SK-N-SH (cell line): Measurements from ENCODE around the gene ARL8A. TPM values are rescaled to one million over a fixed set of nuclear protein-coding genes. Genes with fewer than 3 reads are reported as not detected.

Source experiments
- CTCF ChIA-PET: fragments of 300-600, 350-600 bp; formaldehyde crosslinking; extraction: SDS; loops from one replicate; lab custom pipeline; 2021; lab: Yijun Ruan, JAX
- POLR2A ChIA-PET: fragments of 350-600 bp; sonication (Branson Sonifier 250); formaldehyde crosslinking; extraction: SDS; loops from one replicate; lab custom pipeline; 2020; ENCODE audit warnings: antibody characterized with exemption, inconsistent platforms; lab: Yijun Ruan, JAX
- DNase-seq: peaks from one replicate; pipeline ENCODE4 v3.0.0; 2012
- H2AFZ ChIP-seq: fragments of 200-600 bp; sonication (generic); 2 replicates; pipeline ENCODE4 v1.8.1; 2016; ENCODE audit warnings: antibody characterized with exemption, mild to moderate bottlenecking, low read depth
- H3F3A ChIP-seq: fragments of 200-600 bp; sonication (generic); replicated peaks from 2 replicates; pipeline ENCODE3; 2016; ENCODE audit warnings: antibody characterized with exemption, mild to moderate bottlenecking; ENCODE audit not compliant: insufficient read depth
- H3K27ac ChIP-seq, 2 experiments: fragments of 200-500 bp in 1 of 2; fragments of 200-600 bp in 1 of 2; sonication (Bioruptor generic) in 1 of 2; sonication (generic), shearing (Covaris generic) in 1 of 2; 2 replicates each; pipeline versions ENCODE4 v1.5.1 to v1.6.1; 2014 to 2016; ENCODE audit warnings: low read depth in 2 of 2, inconsistent platforms in 1 of 2, low read length in 1 of 2, mild to moderate bottlenecking in 1 of 2, mixed read lengths in 1 of 2
- H3K27me3 ChIP-seq: fragments of 200-600 bp; sonication (generic), shearing (Covaris generic); 2 replicates; pipeline ENCODE4 v1.6.1; 2016; ENCODE audit warnings: mixed run types; ENCODE audit not compliant: insufficient read depth
- H3K36me3 ChIP-seq, 2 experiments: fragments of 200-500 bp in 1 of 2; fragments of 200-600 bp in 1 of 2; sonication (Bioruptor generic) in 1 of 2; sonication (generic) in 1 of 2; replicated peaks in 1 of 2; 2 replicates each; pipeline versions ENCODE3 to v1.5.1; 2014 to 2016; ENCODE audit warnings: low read length in 1 of 2, mild to moderate bottlenecking in 1 of 2; ENCODE audit not compliant: insufficient read depth in 2 of 2, control insufficient read depth in 1 of 2
- H3K4me1 ChIP-seq, 2 experiments: fragments of 200-500 bp in 1 of 2; fragments of 200-600 bp in 1 of 2; sonication (Bioruptor generic) in 1 of 2; sonication (generic), shearing (Covaris generic) in 1 of 2; 2 replicates each; pipeline versions ENCODE4 v1.5.1 to v1.6.1; 2014 to 2016; ENCODE audit warnings: low read depth in 1 of 2, low read length in 1 of 2, mixed run types in 1 of 2; ENCODE audit not compliant: insufficient read depth in 2 of 2, control insufficient read depth in 1 of 2
- H3K4me2 ChIP-seq: fragments of 200-600 bp; sonication (generic), shearing (Covaris generic); 2 replicates; pipeline ENCODE4 v1.6.1; 2017; ENCODE audit warnings: mixed run types
- H3K4me3 ChIP-seq, 2 experiments: fragments of 200-500 bp in 1 of 2; fragments of 200-600 bp in 1 of 2; sonication (Bioruptor generic) in 1 of 2; sonication (generic), shearing (Covaris generic) in 1 of 2; 2 replicates each; pipeline versions ENCODE4 v1.5.1 to v1.8.1; 2014 to 2016; ENCODE audit warnings: low read depth in 2 of 2, inconsistent platforms in 1 of 2, low read length in 1 of 2, mild to moderate bottlenecking in 1 of 2, mixed read lengths in 1 of 2, moderate library complexity in 1 of 2
- H3K79me2 ChIP-seq: fragments of 200-600 bp; sonication (generic); 2 replicates; pipeline ENCODE4 v1.8.1; 2017; ENCODE audit warnings: mild to moderate bottlenecking; ENCODE audit not compliant: insufficient read depth
- H3K9ac ChIP-seq: fragments of 200-600 bp; sonication (generic); 2 replicates; pipeline ENCODE4 v1.6.1; 2017; ENCODE audit warnings: mixed run types
- H3K9me2 ChIP-seq: fragments of 200-600 bp; sonication (generic); 2 replicates; pipeline ENCODE4 v1.6.1; 2017; ENCODE audit warnings: mixed run types
- H3K9me3 ChIP-seq: fragments of 200-600 bp; sonication (generic); 2 replicates; pipeline ENCODE4 v1.6.1; 2017; ENCODE audit warnings: mixed run types, mild to moderate bottlenecking, moderate library complexity
- H4K20me1 ChIP-seq: fragments of 200-600 bp; sonication (generic); 2 replicates; pipeline ENCODE4 v1.6.1; 2017; ENCODE audit warnings: mild to moderate bottlenecking, mixed run types; ENCODE audit not compliant: insufficient read depth
- ELF1 ChIP-seq: IDR thresholded peaks from 2 replicates; pipeline ENCODE4 v1.4.0; 2012
- FOXJ3 ChIP-seq: sonication (generic); formaldehyde crosslinking; IDR thresholded peaks from 2 replicates; pipeline ENCODE4 v1.5.1; 2020; ENCODE audit warnings: mild to moderate bottlenecking, missing genetic modification reagents
- FOXM1 ChIP-seq: IDR thresholded peaks from 2 replicates; pipeline ENCODE4 v1.4.0; 2012; ENCODE audit warnings: low read depth, mild to moderate bottlenecking
- GATA2 ChIP-seq: sonication (generic); formaldehyde crosslinking; IDR thresholded peaks from 2 replicates; pipeline ENCODE4 v1.5.0; 2020; ENCODE audit warnings: mild to moderate bottlenecking, missing genetic modification reagents
- JUND ChIP-seq: IDR thresholded peaks from 2 replicates; pipeline ENCODE4 v1.4.0; 2012
- MXI1 ChIP-seq: IDR thresholded peaks from 2 replicates; pipeline ENCODE4 v1.6.1; 2012; ENCODE audit warnings: mild to moderate bottlenecking, low read depth, low read length, improper control_type of control experiment
- NFIC ChIP-seq: IDR thresholded peaks from 2 replicates; pipeline ENCODE4 v1.4.0; 2012; ENCODE audit warnings: borderline replicate concordance
- POLR2AphosphoS5 ChIP-seq: IDR thresholded peaks from 2 replicates; pipeline ENCODE4 v1.6.1; 2012; ENCODE audit warnings: low read depth, low read length
- RAD21 ChIP-seq: IDR thresholded peaks from 2 replicates; pipeline ENCODE4 v1.6.1; 2012; ENCODE audit warnings: mild to moderate bottlenecking, low read length
- REST ChIP-seq: IDR thresholded peaks from 2 replicates; pipeline ENCODE4 v1.6.1; 2012; ENCODE audit warnings: mild to moderate bottlenecking, low read depth, low read length, moderate library complexity
- SIN3A ChIP-seq: IDR thresholded peaks from 2 replicates; pipeline ENCODE4 v1.6.1; 2012; ENCODE audit warnings: low read depth, mild to moderate bottlenecking, low read length, moderate library complexity, borderline replicate concordance
- SMC3 ChIP-seq: IDR thresholded peaks from 2 replicates; pipeline ENCODE4 v1.6.1; 2012; ENCODE audit warnings: low read depth, low read length, improper control_type of control experiment
- TCF12 ChIP-seq: IDR thresholded peaks from 2 replicates; pipeline ENCODE4 v1.4.0; 2012
- TEAD4 ChIP-seq: IDR thresholded peaks from 2 replicates; pipeline ENCODE4 v1.4.0; 2012; ENCODE audit warnings: mild to moderate bottlenecking, borderline replicate concordance; ENCODE audit not compliant: insufficient read depth
- WGBS: methylation state at CpG from one replicate; pipeline ENCODE4 v1.1.6; 2017; ENCODE audit warnings: low lambda C conversion rate; 5-methylcytosine and 5-hydroxymethylcytosine counted together
- polyA plus RNA-seq, 3 experiments: library from polyadenylated mRNA; depleted of rRNA; stranded (reverse); fragments of >200 nt; gene quantifications; 2 replicates each; pipeline ENCODE4 v1.2.3, GENCODE V29; 2012
- TF ChIP-seq, protein P1 (sequence below): IDR thresholded peaks from 2 replicates; pipeline ENCODE4 v1.4.0; 2012; ENCODE audit warnings: low read depth
- TF ChIP-seq, protein P2 (sequence below): fragments of 200-600 bp; sonication (generic); IDR thresholded peaks from 2 replicates; pipeline ENCODE4 v1.6.1; 2017; ENCODE audit warnings: antibody characterized with exemption, mild to moderate bottlenecking, moderate library complexity

Gene ARL8A
- polyA plus RNA-seq, 1 of the 3 experiments (the other 2 are of a cell fraction): 66.9 TPM

GRCh38 chr1:202140833-202141232 is 3.7 kb downstream of the ARL8A start:
- Histone ChIP-seq H3K9ac (no peak overlapping the region), H3K4me3 (no peak overlapping the region), H3K4me1 (peaks cover 8 to 16% of the 10 kb centered on the region in 2 experiments; a peak in 2 of 4 replicates), H3K79me2 (peaks cover 68% of the 10 kb centered on the region), H3K27me3 (no peaks in the 10 kb centered on the region), H3K4me2 (no peak overlapping the region)
- TF ChIP-seq SIN3A (no peak), JUND (no peak), RAD21 (no peak), FOXM1 (no peak), SMC3 (no peak), REST (no peak), GATA2 (CRISPR knock-in tag) (no peak), POLR2AphosphoS5 (no peak), NFIC (no peak), MXI1 (no peak), TCF12 (no peak), ELF1 (no peak), FOXJ3 (CRISPR knock-in tag) (no peak)
- TF ChIP-seq, protein P1, sequence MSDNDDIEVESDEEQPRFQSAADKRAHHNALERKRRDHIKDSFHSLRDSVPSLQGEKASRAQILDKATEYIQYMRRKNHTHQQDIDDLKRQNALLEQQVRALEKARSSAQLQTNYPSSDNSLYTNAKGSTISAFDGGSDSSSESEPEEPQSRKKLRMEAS: no peak
- TF ChIP-seq, all 33 proteins: peak for 0
- ChIA-PET POLR2A (no interaction called here), CTCF (interaction anchor here (1.0 to 3.4 kb wide), 5 partner anchors 14 to 141 kb away, joined by 3 to 13 read pairs (median 4); no protein-coding TSS in a partner anchor)
- no peak for DNase-seq
- Histone ChIP-seq H3K9me2 (no peaks in the 10 kb centered on the region), H3K36me3 (peaks cover 3 to 5% of the 10 kb centered on the region in 2 experiments), H3F3A (peaks cover 4% of the 10 kb centered on the region), H2AFZ (no peak overlapping the region), H3K9me3 (no peaks in the 10 kb centered on the region), H4K20me1 (peaks cover 66% of the 10 kb centered on the region), H3K27ac (no peak overlapping the region)
- WGBS: 100% methylated on average over 2 of the region's 4 CpGs

DNA sequence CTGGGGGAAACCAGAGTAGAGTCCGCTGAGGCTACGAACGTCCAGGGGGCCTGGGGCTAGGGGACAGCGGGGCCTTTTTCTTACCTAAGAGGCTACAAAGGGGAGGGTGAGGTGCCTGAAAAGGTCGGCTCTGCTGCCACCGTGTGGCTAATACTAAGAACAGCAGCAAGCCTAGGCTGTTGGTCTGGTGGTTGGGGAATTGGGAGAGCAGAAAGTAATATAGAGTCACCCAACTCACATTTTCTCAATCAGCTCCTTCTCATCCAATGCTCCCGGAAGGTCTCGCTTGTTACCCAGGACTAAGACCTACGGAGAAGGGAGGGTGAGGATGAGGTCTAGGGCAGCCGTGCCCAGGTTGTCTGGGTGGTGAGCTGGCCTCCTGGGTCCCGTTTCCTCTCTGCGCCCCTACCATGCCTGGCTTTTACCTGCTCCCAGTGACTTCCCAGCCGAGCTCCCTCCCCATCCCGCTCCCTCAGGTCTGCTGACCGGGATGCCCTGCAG is 9.3 kb downstream of the ARL8A start:
- Histone ChIP-seq H3K4me3 (no peak overlapping the region; a peak in 1 of 4 replicates), H3K9ac (no peak overlapping the region), H3K9me3 (no peaks in the 10 kb centered on the region), H3K4me1 (peaks cover 0 to 4% of the 10 kb centered on the region in 2 experiments; a peak in 1 of 4 replicates), H3K27ac (no peak overlapping the region), H3K9me2 (no peaks in the 10 kb centered on the region), H3F3A (peaks cover 7% of the 10 kb centered on the region), H3K36me3 (peaks cover 10 to 36% of the 10 kb centered on the region in 2 experiments), H2AFZ (no peak overlapping the region), H3K79me2 (peaks cover 21% of the 10 kb centered on the region), H4K20me1 (peaks cover 45% of the 10 kb centered on the region), H3K27me3 (no peaks in the 10 kb centered on the region), H3K4me2 (no peak overlapping the region)
- DNase-seq: peak; percentile 93
- CTCF ChIA-PET: interaction anchor here (0.5 to 11.2 kb wide), 39 partner anchors 8 to 472 kb away, joined by 3 to 161 read pairs (median 4); partner anchors contain the start of genes ARL8A, ELF3, GPR37L1 and PTPN7
- POLR2A ChIA-PET: interaction anchor here (1.1 kb wide), 1 partner anchor 9 kb away, joined by 4 read pairs; no protein-coding TSS in a partner anchor
- WGBS: 37% methylated on average over 14 of the region's 15 CpGs
- TF ChIP-seq TEAD4 (no peak), SMC3 (peak; percentile 59), RAD21 (peak; percentile 76), REST (no peak)
- TF ChIP-seq, protein P2, sequence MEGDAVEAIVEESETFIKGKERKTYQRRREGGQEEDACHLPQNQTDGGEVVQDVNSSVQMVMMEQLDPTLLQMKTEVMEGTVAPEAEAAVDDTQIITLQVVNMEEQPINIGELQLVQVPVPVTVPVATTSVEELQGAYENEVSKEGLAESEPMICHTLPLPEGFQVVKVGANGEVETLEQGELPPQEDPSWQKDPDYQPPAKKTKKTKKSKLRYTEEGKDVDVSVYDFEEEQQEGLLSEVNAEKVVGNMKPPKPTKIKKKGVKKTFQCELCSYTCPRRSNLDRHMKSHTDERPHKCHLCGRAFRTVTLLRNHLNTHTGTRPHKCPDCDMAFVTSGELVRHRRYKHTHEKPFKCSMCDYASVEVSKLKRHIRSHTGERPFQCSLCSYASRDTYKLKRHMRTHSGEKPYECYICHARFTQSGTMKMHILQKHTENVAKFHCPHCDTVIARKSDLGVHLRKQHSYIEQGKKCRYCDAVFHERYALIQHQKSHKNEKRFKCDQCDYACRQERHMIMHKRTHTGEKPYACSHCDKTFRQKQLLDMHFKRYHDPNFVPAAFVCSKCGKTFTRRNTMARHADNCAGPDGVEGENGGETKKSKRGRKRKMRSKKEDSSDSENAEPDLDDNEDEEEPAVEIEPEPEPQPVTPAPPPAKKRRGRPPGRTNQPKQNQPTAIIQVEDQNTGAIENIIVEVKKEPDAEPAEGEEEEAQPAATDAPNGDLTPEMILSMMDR: peak; percentile 81
